GM23338 (cell line): Measurements from ENCODE around the gene DLG2. TPM values are rescaled to one million over a fixed set of nuclear protein-coding genes. Genes with fewer than 3 reads are reported as not detected.

Experiments
- ATAC-seq: fragments of 200-7000 bp; cut with Tn5 transposase; 3 replicates; pipeline ENCODE4 v1.9.1; 2020
- DNase-seq: peaks from one replicate; pipeline ENCODE4 v3.0.0-alpha.2; 2015; ENCODE audit warnings: low spot score
- H2AFZ ChIP-seq: fragments of 200-600 bp; sonication (generic); 2 replicates; pipeline ENCODE4 v1.8.0; 2016; ENCODE audit warnings: antibody characterized with exemption, mild to moderate bottlenecking, moderate library complexity
- H3F3A ChIP-seq: fragments of 200-600 bp; sonication (generic); replicated peaks from 2 replicates; pipeline ENCODE4 v1.8.0; 2017; ENCODE audit warnings: antibody characterized with exemption, mixed run types, low read depth
- H3K27ac ChIP-seq: fragments of 200-600 bp; sonication (generic); 2 replicates; pipeline ENCODE4 v1.6.1; 2016; ENCODE audit warnings: low read depth
- H3K27me3 ChIP-seq: fragments of 200-600 bp; sonication (generic); 2 replicates; pipeline ENCODE4 v1.8.0; 2016; ENCODE audit warnings: mild to moderate bottlenecking, mixed run types, moderate library complexity; ENCODE audit not compliant: insufficient read depth
- H3K36me3 ChIP-seq: fragments of 200-600 bp; sonication (generic); 2 replicates; pipeline ENCODE4 v1.8.0; 2016; ENCODE audit warnings: mild to moderate bottlenecking; ENCODE audit not compliant: insufficient read depth
- H3K4me1 ChIP-seq: fragments of 200-600 bp; sonication (generic); 2 replicates; pipeline ENCODE4 v1.8.0; 2016; ENCODE audit warnings: mild to moderate bottlenecking, moderate library complexity; ENCODE audit not compliant: insufficient read depth
- H3K4me2 ChIP-seq: fragments of 200-600 bp; sonication (generic); 2 replicates; pipeline ENCODE4 v1.7.1; 2017; ENCODE audit warnings: mixed run types
- H3K4me3 ChIP-seq: fragments of 200-600 bp; sonication (generic); 2 replicates; pipeline ENCODE4 v1.6.1; 2016; ENCODE audit warnings: mixed run types
- H3K79me2 ChIP-seq: fragments of 200-600 bp; sonication (generic); replicated peaks from 2 replicates; pipeline ENCODE4 v1.8.0; 2017; ENCODE audit warnings: mild to moderate bottlenecking; ENCODE audit not compliant: insufficient read depth
- H3K9me2 ChIP-seq: fragments of 200-600 bp; sonication (generic); 2 replicates; pipeline ENCODE4 v1.8.0; 2017; ENCODE audit not compliant: insufficient read depth
- H4K20me1 ChIP-seq: fragments of 200-600 bp; sonication (generic); replicated peaks from 2 replicates; pipeline ENCODE4 v1.8.0; 2017; ENCODE audit warnings: mild to moderate bottlenecking; ENCODE audit not compliant: insufficient read depth
- H3K27ac Mint-ChIP-seq: 2 replicates; pipeline ENCODE4 v1.8.0; 2020; ENCODE audit warnings: inconsistent platforms, mild to moderate bottlenecking, moderate library complexity, mixed read lengths
- H3K27me3 Mint-ChIP-seq: 3 replicates; pipeline ENCODE4 v1.8.0; 2022; ENCODE audit warnings: low read depth, mild to moderate bottlenecking, moderate library complexity, mixed read lengths, inconsistent platforms; ENCODE audit not compliant: insufficient read depth, poor library complexity
- H3K36me3 Mint-ChIP-seq: 3 replicates; pipeline ENCODE4 v1.8.0; 2021; ENCODE audit warnings: low read depth, mild to moderate bottlenecking, inconsistent platforms, moderate library complexity, mixed read lengths
- H3K4me1 Mint-ChIP-seq: 3 replicates; pipeline ENCODE4 v1.8.0; 2020; ENCODE audit warnings: mild to moderate bottlenecking, inconsistent platforms, mixed read lengths
- H3K4me3 Mint-ChIP-seq: 3 replicates; pipeline ENCODE4 v1.8.0; 2021; ENCODE audit warnings: moderate library complexity, mild to moderate bottlenecking, inconsistent platforms, mixed read lengths
- H3K9me3 Mint-ChIP-seq: 3 replicates; pipeline ENCODE4 v1.8.0; 2020; ENCODE audit warnings: moderate library complexity, mild to moderate bottlenecking, inconsistent platforms, mixed read lengths
- ETS1 ChIP-seq: IDR thresholded peaks from 2 replicates; pipeline ENCODE4 v1.6.1; 2016; ENCODE audit warnings: antibody characterized with exemption
- EZH2 ChIP-seq: fragments of 200-600 bp; sonication (generic); IDR thresholded peaks from one replicate; pipeline ENCODE4 v1.8.0; 2017; ENCODE audit warnings: antibody characterized with exemption, mild to moderate bottlenecking, low read depth; ENCODE audit not compliant: unreplicated experiment
- JUNB ChIP-seq: IDR thresholded peaks from one replicate; pipeline ENCODE4 v1.6.1; 2016; ENCODE audit warnings: antibody characterized with exemption; ENCODE audit not compliant: unreplicated experiment
- STAT1 ChIP-seq: IDR thresholded peaks from one replicate; pipeline ENCODE4 v1.6.1; 2016; ENCODE audit warnings: antibody characterized with exemption; ENCODE audit not compliant: unreplicated experiment
- polyA plus RNA-seq: library from polyadenylated mRNA; unstranded; fragments of >200 nt; fragmentation: Nextera tagmentation; extraction: Ambion mirVana; gene quantifications from 2 replicates; pipeline ENCODE4 v1.2.1, GENCODE V29; 2016
- total RNA-seq: library from RNA; depleted of rRNA; stranded (reverse); fragments of >200 nt; shearing (Covaris generic); gene quantifications from 2 replicates; pipeline ENCODE4 v1.2.3, GENCODE V29; 2014
- TF ChIP-seq, protein P1 (sequence below), 2 experiments: fragments of 200-600 bp in 1 of 2; sonication (generic) in 1 of 2; conservative IDR thresholded peaks; 2 replicates each; pipeline versions ENCODE4 v1.5.1 to v1.6.1; 2016 to 2017; ENCODE audit warnings: antibody characterized with exemption in 2 of 2, low read depth in 2 of 2, mild to moderate bottlenecking in 2 of 2, moderate library complexity in 1 of 2
- TF ChIP-seq, protein P2 (sequence below): fragments of 250-450 bp; sonication (Bioruptor Pico); IDR thresholded peaks from 2 replicates; pipeline ENCODE4 v1.5.0; 2020; ENCODE audit warnings: mild to moderate bottlenecking, moderate library complexity

DLG2 gene
- total and polyA plus RNA-seq, 2 experiments from 2014 or later: 19.8 to 21.5 TPM

DNA sequence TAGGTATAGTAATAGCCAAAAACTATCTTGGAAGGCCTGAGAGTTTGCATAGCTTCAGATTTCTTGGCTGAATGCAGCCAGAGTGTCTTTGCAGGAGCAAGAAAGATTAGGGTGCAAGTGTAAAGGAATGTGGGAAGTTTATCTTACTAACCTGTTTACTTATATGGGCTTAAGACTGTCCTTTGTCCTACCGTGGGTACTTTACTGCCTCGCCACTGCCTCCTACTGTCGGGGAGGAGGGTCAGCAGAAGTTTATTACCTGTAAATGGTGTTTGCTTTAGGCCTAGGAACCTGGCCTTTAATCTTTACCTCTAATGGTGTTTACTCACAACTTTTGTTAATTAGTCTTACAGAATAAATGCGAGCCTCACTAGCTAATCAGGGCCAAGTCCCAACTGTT lies 633.8 kb downstream of the DLG2 start:
- DNase-seq (peak; percentile 75), ATAC-seq (peak; percentile 90)
- Histone ChIP-seq H3K36me3 (no peaks in the 10 kb centered on the region), H2AFZ (no peak overlapping the region), H3K4me1 (0 out of 2 replicates have a peak, but pooled peaks cover 4% of the 10 kb centered on the region), H4K20me1 (no peaks in the 10 kb centered on the region), H3K9me2 (no peaks in the 10 kb centered on the region; the same call in 1 of the 2 replicates), H3K27me3 (no peaks in the 10 kb centered on the region), H3K27ac (no peak overlapping the region), H3K79me2 (no peaks in the 10 kb centered on the region), H3K4me2 (no peak overlapping the region), H3F3A (no peaks in the 10 kb centered on the region), H3K4me3 (no peak overlapping the region)
- Mint-ChIP-seq H3K4me1 (no peaks in the 10 kb centered on the region; the same call in 2 of the 3 replicates), H3K36me3 (peaks cover 4% of the 10 kb centered on the region; the same call in 1 of the 3 replicates), H3K9me3 (peaks cover 3% of the 10 kb centered on the region; the same call in 1 of the 3 replicates), H3K27ac (no peak overlapping the region), H3K4me3 (no peak overlapping the region), H3K27me3 (no peaks in the 10 kb centered on the region)
- TF ChIP-seq JUNB: no peak
- TF ChIP-seq, protein P1, sequence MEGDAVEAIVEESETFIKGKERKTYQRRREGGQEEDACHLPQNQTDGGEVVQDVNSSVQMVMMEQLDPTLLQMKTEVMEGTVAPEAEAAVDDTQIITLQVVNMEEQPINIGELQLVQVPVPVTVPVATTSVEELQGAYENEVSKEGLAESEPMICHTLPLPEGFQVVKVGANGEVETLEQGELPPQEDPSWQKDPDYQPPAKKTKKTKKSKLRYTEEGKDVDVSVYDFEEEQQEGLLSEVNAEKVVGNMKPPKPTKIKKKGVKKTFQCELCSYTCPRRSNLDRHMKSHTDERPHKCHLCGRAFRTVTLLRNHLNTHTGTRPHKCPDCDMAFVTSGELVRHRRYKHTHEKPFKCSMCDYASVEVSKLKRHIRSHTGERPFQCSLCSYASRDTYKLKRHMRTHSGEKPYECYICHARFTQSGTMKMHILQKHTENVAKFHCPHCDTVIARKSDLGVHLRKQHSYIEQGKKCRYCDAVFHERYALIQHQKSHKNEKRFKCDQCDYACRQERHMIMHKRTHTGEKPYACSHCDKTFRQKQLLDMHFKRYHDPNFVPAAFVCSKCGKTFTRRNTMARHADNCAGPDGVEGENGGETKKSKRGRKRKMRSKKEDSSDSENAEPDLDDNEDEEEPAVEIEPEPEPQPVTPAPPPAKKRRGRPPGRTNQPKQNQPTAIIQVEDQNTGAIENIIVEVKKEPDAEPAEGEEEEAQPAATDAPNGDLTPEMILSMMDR (conservative IDR thresholded peaks at IDR 0.05; ENCODE audit: low read depth in 2 of 2): peak; percentile 80 to 85

- DNase-seq (peak; percentile 19), ATAC-seq (no peak)
- Histone ChIP-seq H2AFZ (no peak overlapping the region), H3K4me1 (0 out of 2 replicates have a peak, but pooled peaks cover 4% of the 10 kb centered on the region), H3K79me2 (no peaks in the 10 kb centered on the region), H3K36me3 (no peaks in the 10 kb centered on the region; the same call in 1 of the 2 replicates), H3K27ac (no peak overlapping the region), H4K20me1 (no peaks in the 10 kb centered on the region), H3K9me2 (no peaks in the 10 kb centered on the region), H3K4me3 (no peak overlapping the region), H3F3A (no peaks in the 10 kb centered on the region), H3K27me3 (no peaks in the 10 kb centered on the region), H3K4me2 (no peak overlapping the region)
- Mint-ChIP-seq H3K4me1 (no peaks in the 10 kb centered on the region; the same call in 2 of the 3 replicates), H3K9me3 (peaks cover 7% of the 10 kb centered on the region; the same call in 2 of the 3 replicates), H3K27me3 (no peaks in the 10 kb centered on the region), H3K36me3 (peaks cover 12% of the 10 kb centered on the region), H3K4me3 (no peak overlapping the region), H3K27ac (no peak overlapping the region)
- TF ChIP-seq, protein P2, sequence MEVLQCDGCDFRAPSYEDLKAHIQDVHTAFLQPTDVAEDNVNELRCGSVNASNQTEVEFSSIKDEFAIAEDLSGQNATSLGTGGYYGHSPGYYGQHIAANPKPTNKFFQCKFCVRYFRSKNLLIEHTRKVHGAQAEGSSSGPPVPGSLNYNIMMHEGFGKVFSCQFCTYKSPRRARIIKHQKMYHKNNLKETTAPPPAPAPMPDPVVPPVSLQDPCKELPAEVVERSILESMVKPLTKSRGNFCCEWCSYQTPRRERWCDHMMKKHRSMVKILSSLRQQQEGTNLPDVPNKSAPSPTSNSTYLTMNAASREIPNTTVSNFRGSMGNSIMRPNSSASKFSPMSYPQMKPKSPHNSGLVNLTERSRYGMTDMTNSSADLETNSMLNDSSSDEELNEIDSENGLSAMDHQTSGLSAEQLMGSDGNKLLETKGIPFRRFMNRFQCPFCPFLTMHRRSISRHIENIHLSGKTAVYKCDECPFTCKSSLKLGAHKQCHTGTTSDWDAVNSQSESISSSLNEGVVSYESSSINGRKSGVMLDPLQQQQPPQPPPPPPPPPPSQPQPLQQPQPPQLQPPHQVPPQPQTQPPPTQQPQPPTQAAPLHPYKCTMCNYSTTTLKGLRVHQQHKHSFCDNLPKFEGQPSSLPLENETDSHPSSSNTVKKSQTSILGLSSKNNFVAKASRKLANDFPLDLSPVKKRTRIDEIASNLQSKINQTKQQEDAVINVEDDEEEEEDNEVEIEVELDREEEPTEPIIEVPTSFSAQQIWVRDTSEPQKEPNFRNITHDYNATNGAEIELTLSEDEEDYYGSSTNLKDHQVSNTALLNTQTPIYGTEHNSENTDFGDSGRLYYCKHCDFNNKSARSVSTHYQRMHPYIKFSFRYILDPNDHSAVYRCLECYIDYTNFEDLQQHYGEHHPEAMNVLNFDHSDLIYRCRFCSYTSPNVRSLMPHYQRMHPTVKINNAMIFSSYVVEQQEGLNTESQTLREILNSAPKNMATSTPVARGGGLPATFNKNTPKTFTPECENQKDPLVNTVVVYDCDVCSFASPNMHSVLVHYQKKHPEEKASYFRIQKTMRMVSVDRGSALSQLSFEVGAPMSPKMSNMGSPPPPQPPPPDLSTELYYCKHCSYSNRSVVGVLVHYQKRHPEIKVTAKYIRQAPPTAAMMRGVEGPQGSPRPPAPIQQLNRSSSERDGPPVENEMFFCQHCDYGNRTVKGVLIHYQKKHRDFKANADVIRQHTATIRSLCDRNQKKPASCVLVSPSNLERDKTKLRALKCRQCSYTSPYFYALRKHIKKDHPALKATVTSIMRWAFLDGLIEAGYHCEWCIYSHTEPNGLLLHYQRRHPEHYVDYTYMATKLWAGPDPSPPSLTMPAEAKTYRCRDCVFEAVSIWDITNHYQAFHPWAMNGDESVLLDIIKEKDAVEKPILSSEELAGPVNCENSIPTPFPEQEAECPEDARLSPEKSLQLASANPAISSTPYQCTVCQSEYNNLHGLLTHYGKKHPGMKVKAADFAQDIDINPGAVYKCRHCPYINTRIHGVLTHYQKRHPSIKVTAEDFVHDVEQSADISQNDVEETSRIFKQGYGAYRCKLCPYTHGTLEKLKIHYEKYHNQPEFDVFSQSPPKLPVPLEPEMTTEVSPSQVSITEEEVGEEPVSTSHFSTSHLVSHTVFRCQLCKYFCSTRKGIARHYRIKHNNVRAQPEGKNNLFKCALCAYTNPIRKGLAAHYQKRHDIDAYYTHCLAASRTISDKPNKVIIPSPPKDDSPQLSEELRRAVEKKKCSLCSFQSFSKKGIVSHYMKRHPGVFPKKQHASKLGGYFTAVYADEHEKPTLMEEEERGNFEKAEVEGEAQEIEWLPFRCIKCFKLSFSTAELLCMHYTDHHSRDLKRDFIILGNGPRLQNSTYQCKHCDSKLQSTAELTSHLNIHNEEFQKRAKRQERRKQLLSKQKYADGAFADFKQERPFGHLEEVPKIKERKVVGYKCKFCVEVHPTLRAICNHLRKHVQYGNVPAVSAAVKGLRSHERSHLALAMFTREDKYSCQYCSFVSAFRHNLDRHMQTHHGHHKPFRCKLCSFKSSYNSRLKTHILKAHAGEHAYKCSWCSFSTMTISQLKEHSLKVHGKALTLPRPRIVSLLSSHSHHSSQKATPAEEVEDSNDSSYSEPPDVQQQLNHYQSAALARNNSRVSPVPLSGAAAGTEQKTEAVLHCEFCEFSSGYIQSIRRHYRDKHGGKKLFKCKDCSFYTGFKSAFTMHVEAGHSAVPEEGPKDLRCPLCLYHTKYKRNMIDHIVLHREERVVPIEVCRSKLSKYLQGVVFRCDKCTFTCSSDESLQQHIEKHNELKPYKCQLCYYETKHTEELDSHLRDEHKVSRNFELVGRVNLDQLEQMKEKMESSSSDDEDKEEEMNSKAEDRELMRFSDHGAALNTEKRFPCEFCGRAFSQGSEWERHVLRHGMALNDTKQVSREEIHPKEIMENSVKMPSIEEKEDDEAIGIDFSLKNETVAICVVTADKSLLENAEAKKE (CRISPR knock-in tag): no peak
- no peak for TF ChIP-seq EZH2
- no peak for TF ChIP-seq STAT1
- TF ChIP-seq, protein P1 (conservative IDR thresholded peaks at IDR 0.05; ENCODE audit: low read depth in 2 of 2): no peak
- no peak for TF ChIP-seq ETS1
Measured at GRCh38 chr11:84990141-84990540, 637.0 kb downstream of the DLG2 start.
